Peyer's patch (tissue), 4 donors: ENCODE results near the gene SLC39A11.

Experiments used
- POLR2A ChIP-seq, 2 donors: fragments of 450-650 bp; IDR thresholded peaks; one replicate each; pipeline ENCODE4 v1.5.1; 2017; ENCODE audit warnings: antibody characterized with exemption in 2 of 2, mild to moderate bottlenecking in 2 of 2, moderate library complexity in 2 of 2
- TF ChIP-seq, protein P1 (sequence below), 6 experiments: fragments of 450-650 bp in 4 of 6; fragments of 200-600 bp in 2 of 6; sonication (generic) in 1 of 6; IDR thresholded peaks; one replicate each; pipeline ENCODE4 v1.5.1; 2017 to 2019; ENCODE audit warnings: antibody characterized with exemption in 6 of 6, mild to moderate bottlenecking in 3 of 6, moderate library complexity in 1 of 6

- TF ChIP-seq POLR2A (IDR thresholded peaks at IDR 0.05) = peak; percentile 90 to 95
- TF ChIP-seq, protein P1, sequence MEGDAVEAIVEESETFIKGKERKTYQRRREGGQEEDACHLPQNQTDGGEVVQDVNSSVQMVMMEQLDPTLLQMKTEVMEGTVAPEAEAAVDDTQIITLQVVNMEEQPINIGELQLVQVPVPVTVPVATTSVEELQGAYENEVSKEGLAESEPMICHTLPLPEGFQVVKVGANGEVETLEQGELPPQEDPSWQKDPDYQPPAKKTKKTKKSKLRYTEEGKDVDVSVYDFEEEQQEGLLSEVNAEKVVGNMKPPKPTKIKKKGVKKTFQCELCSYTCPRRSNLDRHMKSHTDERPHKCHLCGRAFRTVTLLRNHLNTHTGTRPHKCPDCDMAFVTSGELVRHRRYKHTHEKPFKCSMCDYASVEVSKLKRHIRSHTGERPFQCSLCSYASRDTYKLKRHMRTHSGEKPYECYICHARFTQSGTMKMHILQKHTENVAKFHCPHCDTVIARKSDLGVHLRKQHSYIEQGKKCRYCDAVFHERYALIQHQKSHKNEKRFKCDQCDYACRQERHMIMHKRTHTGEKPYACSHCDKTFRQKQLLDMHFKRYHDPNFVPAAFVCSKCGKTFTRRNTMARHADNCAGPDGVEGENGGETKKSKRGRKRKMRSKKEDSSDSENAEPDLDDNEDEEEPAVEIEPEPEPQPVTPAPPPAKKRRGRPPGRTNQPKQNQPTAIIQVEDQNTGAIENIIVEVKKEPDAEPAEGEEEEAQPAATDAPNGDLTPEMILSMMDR (IDR thresholded peaks at IDR 0.05) = no peak
These were observed 474.4 kb downstream of the SLC39A11 start for GRCh38 chr17:72618001-72618509.
